RWPE2 (cell line): ENCODE results near the gene TMEM9.

Source experiments
- ATAC-seq: fragments of 200-7000 bp; cut with Tn5 transposase; 3 replicates; pipeline ENCODE4 v1.9.1; 2021; ENCODE audit warnings: low read depth
- DNase-seq: peaks from one replicate; pipeline ENCODE4 v3.0.0-alpha.2; 2020; ENCODE audit warnings: low spot score
- H3K27ac ChIP-seq: fragments of 450-650 bp; 2 replicates; pipeline ENCODE4 v1.5.1; 2017; ENCODE audit warnings: mild to moderate bottlenecking; ENCODE audit not compliant: poor library complexity, severe bottlenecking
- H3K27me3 ChIP-seq: fragments of 250-450 bp; sonication (Bioruptor Pico); 2 replicates; pipeline ENCODE4 v1.5.1; 2021; ENCODE audit warnings: mild to moderate bottlenecking, moderate library complexity; ENCODE audit not compliant: insufficient read depth, poor library complexity, severe bottlenecking
- H3K36me3 ChIP-seq: fragments of 250-450 bp; sonication (Bioruptor Pico); 2 replicates; pipeline ENCODE4 v1.5.1; 2020; ENCODE audit warnings: low read depth, mild to moderate bottlenecking, moderate library complexity
- H3K4me1 ChIP-seq: fragments of 250-450 bp; sonication (Bioruptor Pico); 2 replicates; pipeline ENCODE4 v1.5.1; 2021; ENCODE audit warnings: mild to moderate bottlenecking, moderate library complexity; ENCODE audit not compliant: insufficient read depth, poor library complexity, severe bottlenecking
- H3K4me3 ChIP-seq: fragments of 250-450 bp; sonication (Bioruptor Pico); 2 replicates; pipeline ENCODE4 v1.5.1; 2021; ENCODE audit warnings: mild to moderate bottlenecking, moderate library complexity; ENCODE audit not compliant: severe bottlenecking
- H3K9me3 ChIP-seq: fragments of 250-450 bp; sonication (Bioruptor Pico); 2 replicates; pipeline ENCODE4 v1.5.1; 2021; ENCODE audit warnings: mild to moderate bottlenecking, moderate library complexity; ENCODE audit not compliant: severe bottlenecking
- TF ChIP-seq, protein P1 (sequence below): fragments of 450-650 bp; IDR thresholded peaks from one replicate; pipeline ENCODE4 v1.5.1; 2017; ENCODE audit warnings: mild to moderate bottlenecking, moderate library complexity; ENCODE audit not compliant: poor library complexity, severe bottlenecking

TMEM9 gene

DNA sequence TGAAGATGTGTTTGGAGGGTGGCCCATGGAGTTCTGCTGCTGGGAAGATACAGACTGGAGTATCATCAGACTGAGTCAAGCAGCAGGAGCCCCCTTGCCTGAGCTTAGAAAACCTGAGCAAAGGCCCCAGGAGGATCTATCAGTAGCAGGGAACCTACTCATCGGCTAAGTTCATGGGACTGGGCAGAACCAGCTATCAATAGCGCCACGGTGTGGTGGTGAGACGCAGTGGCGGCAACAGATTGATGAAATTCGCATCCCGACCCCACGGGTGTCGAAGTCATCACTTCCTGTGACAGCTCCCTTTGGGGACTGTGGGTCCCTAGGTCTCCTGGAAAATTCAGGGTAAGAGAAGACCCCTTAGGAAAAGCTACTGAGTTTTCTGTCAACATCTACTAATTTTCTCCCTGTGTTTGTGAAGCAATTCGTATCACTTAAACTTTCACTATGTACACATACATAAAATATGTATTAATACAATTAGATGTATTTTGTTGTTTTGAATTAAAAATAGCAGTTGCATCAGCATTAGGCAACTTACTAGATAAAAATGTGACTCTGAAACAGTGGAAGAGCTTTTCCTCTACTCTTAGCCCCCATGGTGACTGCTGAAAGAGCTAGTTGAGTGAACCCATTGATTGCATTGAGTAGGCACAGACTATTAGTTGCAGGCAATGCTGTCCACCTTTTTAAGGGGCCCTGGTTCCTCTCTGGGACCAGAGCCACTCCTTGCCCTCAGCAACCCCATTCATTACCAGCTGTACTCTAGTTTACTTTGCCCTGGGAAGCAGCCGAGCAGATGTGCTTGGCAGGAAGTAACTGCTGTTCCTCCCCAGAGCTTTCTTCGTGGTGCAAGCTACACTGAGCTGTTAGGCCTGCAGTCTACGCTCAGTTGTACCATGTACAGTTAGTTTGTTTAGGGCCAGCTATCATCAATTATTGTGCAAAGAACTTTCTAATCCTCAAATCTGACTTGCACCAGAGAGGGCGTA lies 34.8 kb downstream of the TMEM9 start:
- Histone ChIP-seq H3K27ac (no peak overlapping the region), H3K27me3 (no peaks in the 10 kb centered on the region), H3K4me1 (no peaks in the 10 kb centered on the region), H3K4me3 (no peak overlapping the region), H3K9me3 (no peaks in the 10 kb centered on the region), H3K36me3 (no peaks in the 10 kb centered on the region)
- ATAC-seq: no peak; the same call in 2 of the 3 replicates
- DNase-seq: no peak
- TF ChIP-seq, protein P1, sequence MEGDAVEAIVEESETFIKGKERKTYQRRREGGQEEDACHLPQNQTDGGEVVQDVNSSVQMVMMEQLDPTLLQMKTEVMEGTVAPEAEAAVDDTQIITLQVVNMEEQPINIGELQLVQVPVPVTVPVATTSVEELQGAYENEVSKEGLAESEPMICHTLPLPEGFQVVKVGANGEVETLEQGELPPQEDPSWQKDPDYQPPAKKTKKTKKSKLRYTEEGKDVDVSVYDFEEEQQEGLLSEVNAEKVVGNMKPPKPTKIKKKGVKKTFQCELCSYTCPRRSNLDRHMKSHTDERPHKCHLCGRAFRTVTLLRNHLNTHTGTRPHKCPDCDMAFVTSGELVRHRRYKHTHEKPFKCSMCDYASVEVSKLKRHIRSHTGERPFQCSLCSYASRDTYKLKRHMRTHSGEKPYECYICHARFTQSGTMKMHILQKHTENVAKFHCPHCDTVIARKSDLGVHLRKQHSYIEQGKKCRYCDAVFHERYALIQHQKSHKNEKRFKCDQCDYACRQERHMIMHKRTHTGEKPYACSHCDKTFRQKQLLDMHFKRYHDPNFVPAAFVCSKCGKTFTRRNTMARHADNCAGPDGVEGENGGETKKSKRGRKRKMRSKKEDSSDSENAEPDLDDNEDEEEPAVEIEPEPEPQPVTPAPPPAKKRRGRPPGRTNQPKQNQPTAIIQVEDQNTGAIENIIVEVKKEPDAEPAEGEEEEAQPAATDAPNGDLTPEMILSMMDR: peak; percentile 52

DNA sequence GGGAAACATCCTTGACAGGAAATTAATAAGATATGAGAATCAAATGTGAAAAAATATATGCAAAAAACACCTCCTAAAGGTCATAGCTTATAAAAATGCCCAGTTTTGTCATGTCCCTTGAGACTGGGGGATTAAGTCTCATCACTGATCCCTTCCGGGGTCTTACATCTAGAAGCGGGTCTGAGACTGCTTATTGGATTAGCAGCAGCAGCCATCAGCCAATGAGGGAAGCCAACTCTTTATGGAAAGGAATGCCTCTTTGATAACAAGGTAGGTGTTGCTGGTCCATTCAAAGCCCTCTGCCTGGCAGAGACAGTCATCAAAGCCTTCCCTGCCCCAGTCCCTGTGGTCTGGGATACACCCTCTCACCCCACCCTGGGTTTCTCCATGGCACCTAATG lies 38.2 kb downstream of the TMEM9 start:
- TF ChIP-seq, protein P1: no peak
- Histone ChIP-seq H3K36me3 (no peaks in the 10 kb centered on the region), H3K27me3 (no peaks in the 10 kb centered on the region), H3K4me3 (no peak overlapping the region), H3K9me3 (no peaks in the 10 kb centered on the region), H3K4me1 (no peaks in the 10 kb centered on the region), H3K27ac (no peak overlapping the region)
- ATAC-seq (no peak), DNase-seq (no peak)

DNA sequence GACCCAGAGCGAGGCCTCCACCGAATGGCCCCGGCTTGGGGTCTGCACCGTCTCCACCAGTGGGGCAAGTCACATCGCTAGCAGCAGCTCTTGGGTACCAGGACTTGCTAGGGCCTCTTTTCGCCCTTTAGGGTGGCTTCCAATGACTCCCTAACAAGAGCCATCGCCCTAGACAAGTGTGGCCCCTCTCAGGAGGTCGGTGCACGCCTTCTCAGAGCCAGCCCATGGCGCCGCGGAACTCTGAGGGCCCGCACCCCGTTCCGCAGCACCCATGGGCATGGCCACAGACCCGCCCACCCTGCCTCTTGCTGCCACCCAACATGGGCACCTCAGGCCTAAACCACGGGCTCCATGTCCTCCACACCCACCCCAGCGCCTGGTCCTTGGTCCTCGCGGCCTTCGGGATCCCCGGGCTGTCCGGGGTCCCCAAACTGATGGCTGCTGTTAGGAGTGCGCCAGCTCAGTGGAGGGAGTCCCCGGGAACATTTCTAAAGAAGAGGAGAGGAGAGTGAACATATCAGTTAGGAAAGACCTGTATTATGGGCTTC lies 38.8 kb downstream of the TMEM9 start:
- Histone ChIP-seq H3K36me3 (no peaks in the 10 kb centered on the region), H3K27me3 (no peaks in the 10 kb centered on the region), H3K4me3 (no peak overlapping the region), H3K9me3 (no peaks in the 10 kb centered on the region), H3K27ac (no peak overlapping the region), H3K4me1 (no peaks in the 10 kb centered on the region)
- TF ChIP-seq, protein P1: no peak
- ATAC-seq: no peak
- no peak for DNase-seq

DNA sequence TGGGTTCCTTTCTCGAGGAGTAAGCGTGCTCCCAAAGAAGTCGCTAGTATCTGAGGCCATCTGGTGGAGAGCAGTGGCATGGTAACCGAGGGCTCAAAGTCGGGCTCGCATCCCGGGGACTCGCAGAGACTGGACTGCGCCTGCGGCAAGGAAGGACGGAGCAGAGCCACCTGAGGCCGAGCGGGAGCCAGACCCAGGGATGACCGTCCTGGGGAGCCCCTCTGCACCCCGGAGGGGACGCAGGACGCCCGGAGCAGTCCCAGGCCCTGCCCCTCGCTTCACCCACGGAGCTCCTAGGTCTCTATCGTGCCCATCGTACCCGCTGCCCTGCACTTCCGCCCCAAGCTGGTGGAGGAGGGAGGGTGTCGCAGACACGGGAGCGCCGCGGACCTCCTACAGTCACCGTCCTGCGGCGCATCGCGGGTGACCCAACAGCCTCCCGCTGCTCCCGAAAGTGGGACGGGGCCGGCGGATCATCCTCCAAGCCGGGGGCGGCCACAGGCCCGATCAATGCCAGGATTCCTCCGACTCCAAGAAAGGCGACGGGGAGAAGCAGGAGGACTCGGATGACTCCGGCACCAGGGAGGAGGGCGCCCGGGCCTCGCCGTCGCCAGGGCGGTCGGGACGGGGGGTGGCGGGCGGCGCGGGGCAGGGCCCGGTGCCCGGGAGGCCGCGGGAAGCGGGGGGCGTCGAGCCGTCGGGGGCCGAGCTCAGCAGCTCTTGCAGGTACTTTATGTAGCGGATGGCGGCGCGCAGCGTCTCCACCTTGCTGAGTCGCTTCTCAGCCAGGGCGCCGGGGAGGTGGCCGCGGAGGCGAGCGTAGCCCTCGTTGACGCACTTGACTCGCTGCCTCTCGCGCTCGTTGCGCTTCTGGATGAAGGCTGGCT lies 39.8 kb downstream of the TMEM9 start:
- Histone ChIP-seq H3K4me3 (peak overlapping the region; percentile 41), H3K9me3 (no peaks in the 10 kb centered on the region), H3K4me1 (no peaks in the 10 kb centered on the region), H3K36me3 (no peaks in the 10 kb centered on the region), H3K27ac (no peak overlapping the region), H3K27me3 (no peaks in the 10 kb centered on the region)
- TF ChIP-seq, protein P1: peak; percentile 91
- peak; percentile 82 for DNase-seq
- peak; percentile 95 for ATAC-seq
